Esophagus muscularis mucosa (tissue), 3 donors: ENCODE results near the gene CENPP.

Source experiments
- CTCF ChIP-seq, 3 experiments: fragments of 200-600 bp in 2 of 3; fragments of 450-650 bp in 1 of 3; sonication (generic) in 2 of 3; IDR thresholded peaks; one replicate each; pipeline ENCODE4 v1.5.1; 2017 to 2019; ENCODE audit warnings: antibody characterized with exemption in 3 of 3, mild to moderate bottlenecking in 2 of 3, moderate library complexity in 1 of 3
- EP300 ChIP-seq: sonication (generic); formaldehyde crosslinking; IDR thresholded peaks from one replicate; pipeline ENCODE4 v1.6.1; 2017; ENCODE audit warnings: antibody characterized with exemption

GRCh38 chr9:92642041-92642451, 316.3 kb downstream of the CENPP start:
- no peak for TF ChIP-seq CTCF (IDR thresholded peaks at IDR 0.05)
- no peak for TF ChIP-seq EP300
